ENCODE results near the gene IPO9. TPM values are rescaled to one million over a fixed set of nuclear protein-coding genes. Genes with fewer than 3 reads are reported as not detected.
A peak's percentile ranks its signal among the peaks of the same experiment; 100 is the strongest.

IPO9 gene
- total RNA-seq = 19.8 and 25.8 TPM in 2 replicates

GRCh38 chr1:201828820-201829774 is at the start of gene IPO9:
Gene IPO9 (plus strand): TSS chr1:201829157. CDS start chr1:201829210, 53 bp downstream.

GRCh38 chr1:201888282-201889089 is 59.5 kb downstream of the IPO9 start, which contains the start of gene SHISA4:
Gene SHISA4 (plus strand): TSS chr1:201888898. CDS start chr1:201888995, 97 bp downstream.

Small RNA genes lying within 50 kb of the gene (small RNA-seq; reads per million reads assigned to genes)
- gene MIR1231 (not detected), gene MIR6739 (0.27 reads per million, percentile 5 among the genes with 10 or more reads in this experiment)

Other genes starting within 250 kb of the IPO9 start
- 6.6 and 7.0 TPM in 2 replicates for gene SHISA4, start 59.7 kb downstream of the IPO9 start, total RNA-seq
- 0.20 and 1.8 TPM in 2 replicates for gene LMOD1, start 117.4 kb downstream of the IPO9 start, total RNA-seq
- 40.8 and 46.7 TPM in 2 replicates for gene TIMM17A, start 126.3 kb downstream of the IPO9 start, total RNA-seq
- 60.6 and 62.8 TPM in 2 replicates for gene RNPEP, start 153.5 kb downstream of the IPO9 start, total RNA-seq
- gene ELF3, start 181.4 kb downstream of the IPO9 start, total RNA-seq = 0.20 TPM in 1 of 2 replicates, not detected in the other

Measured in subcutaneous preadipocyte (primary cell).